Limb (tissue), 2 donors: ENCODE data around the gene CEMIP2.
"Not testable (repeated sequence)": the region's sequence is repeated elsewhere in the genome, so short reads cannot be mapped to it uniquely, and the experiment has no call there.

Source experiments
- DNase-seq, 2 donors: peaks; one replicate each; pipeline ENCODE4 v3.0.0-alpha.2; 2016; ENCODE audit errors: extremely low spot score in 2 of 2

Gene CEMIP2, protein sequence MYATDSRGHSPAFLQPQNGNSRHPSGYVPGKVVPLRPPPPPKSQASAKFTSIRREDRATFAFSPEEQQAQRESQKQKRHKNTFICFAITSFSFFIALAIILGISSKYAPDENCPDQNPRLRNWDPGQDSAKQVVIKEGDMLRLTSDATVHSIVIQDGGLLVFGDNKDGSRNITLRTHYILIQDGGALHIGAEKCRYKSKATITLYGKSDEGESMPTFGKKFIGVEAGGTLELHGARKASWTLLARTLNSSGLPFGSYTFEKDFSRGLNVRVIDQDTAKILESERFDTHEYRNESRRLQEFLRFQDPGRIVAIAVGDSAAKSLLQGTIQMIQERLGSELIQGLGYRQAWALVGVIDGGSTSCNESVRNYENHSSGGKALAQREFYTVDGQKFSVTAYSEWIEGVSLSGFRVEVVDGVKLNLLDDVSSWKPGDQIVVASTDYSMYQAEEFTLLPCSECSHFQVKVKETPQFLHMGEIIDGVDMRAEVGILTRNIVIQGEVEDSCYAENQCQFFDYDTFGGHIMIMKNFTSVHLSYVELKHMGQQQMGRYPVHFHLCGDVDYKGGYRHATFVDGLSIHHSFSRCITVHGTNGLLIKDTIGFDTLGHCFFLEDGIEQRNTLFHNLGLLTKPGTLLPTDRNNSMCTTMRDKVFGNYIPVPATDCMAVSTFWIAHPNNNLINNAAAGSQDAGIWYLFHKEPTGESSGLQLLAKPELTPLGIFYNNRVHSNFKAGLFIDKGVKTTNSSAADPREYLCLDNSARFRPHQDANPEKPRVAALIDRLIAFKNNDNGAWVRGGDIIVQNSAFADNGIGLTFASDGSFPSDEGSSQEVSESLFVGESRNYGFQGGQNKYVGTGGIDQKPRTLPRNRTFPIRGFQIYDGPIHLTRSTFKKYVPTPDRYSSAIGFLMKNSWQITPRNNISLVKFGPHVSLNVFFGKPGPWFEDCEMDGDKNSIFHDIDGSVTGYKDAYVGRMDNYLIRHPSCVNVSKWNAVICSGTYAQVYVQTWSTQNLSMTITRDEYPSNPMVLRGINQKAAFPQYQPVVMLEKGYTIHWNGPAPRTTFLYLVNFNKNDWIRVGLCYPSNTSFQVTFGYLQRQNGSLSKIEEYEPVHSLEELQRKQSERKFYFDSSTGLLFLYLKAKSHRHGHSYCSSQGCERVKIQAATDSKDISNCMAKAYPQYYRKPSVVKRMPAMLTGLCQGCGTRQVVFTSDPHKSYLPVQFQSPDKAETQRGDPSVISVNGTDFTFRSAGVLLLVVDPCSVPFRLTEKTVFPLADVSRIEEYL (N-terminal part only)

DNA sequence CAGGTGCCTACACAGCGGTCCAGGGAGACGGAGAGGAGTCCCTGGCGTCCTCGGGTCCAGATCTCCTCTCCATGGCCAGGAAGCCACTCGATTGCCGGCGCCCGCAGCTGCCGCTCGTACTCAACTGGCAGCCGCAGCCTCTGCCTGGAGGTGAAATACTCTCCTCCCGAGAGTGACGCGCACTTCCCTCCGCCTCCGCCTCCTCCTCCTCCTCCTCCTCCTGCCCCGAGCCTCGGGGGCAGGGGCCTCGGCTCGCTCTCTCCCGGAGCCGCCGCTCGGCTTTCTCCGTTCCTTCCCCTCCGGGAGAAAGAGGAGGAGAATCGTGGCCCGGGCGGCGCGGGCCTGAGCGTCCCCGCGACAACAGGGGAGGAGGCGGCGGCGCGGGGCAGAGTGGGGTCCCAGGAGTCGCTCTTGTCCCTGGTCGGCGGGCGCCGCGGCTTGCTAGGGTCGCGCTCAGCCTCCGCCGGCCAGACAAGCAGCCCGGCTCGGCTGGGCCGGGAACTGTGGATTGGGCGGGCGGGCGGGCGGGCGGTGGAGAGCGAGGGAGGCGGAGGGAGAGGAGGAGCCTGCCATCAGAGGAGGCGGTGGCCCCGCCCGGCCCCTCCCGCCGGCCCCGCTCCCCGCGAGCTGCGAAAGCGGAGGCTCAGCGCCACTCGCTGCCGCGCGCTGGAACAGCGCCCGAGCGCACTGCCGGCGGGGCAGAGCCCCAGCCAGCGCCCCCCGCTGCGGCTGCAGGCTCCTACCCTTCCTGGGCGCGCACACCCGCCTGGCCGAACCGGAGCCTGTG lies at the start of gene CEMIP2:
CEMIP2 (minus strand) TSS at position 126 of the 787 bp plus-strand sequence. CDS start 18,140 bp downstream, outside the sequence.
- peak; percentile 88 to 95 for DNase-seq

DNA sequence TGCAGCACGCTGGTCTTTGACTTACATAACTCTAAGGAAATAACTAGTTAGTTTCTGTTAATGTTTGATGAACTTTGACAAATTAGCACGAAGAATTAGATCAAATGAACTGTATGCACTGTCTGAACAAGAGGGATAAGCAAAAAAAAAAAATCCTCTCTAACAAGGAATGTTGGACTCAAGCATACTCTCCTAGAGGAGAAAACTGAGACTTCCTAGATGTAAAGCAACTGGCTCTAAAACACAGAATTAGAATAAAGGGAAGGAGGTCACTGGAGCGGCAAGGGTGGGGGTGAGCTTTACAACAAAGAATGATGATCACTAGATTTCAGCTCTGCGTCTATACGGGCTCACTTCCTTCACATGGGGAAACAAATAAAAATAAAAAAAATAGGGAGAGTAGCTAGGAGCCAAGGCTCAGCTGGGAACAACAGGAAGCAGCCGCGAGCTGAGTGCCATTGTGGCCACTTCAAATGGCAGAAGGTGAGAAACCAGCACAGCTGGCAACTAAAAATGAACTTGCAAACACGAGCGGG lies 48.7 kb upstream of the CEMIP2 start:
- DNase-seq = no peak

DNA sequence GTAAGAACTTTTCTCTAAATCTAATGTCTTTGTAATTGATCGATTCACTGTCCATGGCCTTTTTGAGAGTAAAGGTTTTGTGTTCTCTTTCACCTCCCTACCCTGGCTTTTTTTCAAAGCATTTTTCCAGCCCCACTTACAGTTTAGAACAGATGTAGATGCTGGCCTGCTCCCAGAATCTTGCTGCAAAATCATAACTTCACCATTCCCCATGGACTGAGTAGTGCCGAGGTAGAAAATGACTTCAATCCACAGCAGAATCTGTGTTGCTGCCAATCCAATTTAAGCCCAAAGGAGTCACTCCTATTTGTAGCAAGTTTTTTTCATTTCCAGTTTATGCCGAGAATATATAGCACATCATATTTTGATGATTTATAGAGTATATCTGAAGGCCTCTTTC lies 46.5 kb upstream of the CEMIP2 start:
- DNase-seq = peak; percentile 59 to 85

DNA sequence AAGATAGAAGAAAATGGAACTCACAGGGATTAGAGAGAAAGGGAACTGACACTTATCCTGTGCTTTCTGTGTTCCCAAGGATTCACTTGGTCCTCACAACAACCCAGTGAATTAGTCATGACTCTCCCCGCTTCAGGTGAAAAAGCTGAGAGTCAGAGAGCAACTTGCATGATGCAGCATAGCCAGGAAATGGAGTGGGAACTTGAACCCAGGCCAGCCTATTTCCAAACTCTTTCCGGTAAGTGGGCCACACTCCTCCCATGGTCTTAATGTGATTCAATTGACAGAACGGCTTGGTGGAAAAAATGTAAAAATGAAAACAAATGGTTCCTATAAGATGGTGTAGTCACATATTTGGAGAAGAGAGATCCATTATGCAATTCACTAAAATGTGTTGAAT lies 45.9 kb upstream of the CEMIP2 start:
- peak; percentile 59 to 67 for DNase-seq

DNA sequence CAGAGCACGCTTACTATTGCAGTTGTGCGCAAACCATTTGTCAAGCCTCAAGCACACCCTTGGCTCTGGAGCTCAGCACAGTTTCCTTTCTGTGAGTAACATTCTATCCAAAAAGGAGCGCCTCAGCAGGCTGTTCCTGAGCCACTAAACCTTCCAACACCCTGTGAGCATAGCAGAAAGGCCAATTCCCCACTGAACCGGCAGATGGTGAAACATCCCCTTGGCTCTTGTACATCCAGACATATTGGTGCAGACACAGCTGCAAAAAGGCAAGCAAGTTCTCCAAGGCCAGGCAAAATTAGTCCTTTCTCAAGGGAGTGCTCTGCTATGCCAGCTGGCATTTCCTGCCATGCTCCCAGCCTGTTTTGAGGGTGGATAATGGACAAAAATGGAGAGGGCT lies 44.1 kb upstream of the CEMIP2 start:
- DNase-seq = peak; percentile 43 to 61

DNA sequence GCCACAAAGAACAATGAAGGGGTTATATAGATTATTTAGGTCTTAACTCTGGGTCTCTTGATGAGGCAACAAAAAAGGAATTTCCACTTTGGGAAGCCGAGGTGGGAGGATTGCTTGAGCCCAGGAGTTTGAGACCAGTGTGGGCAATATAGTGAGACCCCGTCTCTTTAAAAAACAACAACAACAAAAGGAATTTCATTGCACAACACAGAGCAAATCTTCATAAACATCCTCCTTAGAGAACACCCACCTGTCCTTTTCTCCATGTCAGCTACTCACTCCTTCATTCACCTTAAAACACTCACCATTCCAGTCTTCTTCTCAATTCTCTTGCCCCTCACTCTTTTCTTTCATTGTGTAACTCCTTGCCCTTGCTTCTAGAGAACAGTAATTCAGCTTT lies 39.8 kb upstream of the CEMIP2 start:
- DNase-seq = no peak

DNA sequence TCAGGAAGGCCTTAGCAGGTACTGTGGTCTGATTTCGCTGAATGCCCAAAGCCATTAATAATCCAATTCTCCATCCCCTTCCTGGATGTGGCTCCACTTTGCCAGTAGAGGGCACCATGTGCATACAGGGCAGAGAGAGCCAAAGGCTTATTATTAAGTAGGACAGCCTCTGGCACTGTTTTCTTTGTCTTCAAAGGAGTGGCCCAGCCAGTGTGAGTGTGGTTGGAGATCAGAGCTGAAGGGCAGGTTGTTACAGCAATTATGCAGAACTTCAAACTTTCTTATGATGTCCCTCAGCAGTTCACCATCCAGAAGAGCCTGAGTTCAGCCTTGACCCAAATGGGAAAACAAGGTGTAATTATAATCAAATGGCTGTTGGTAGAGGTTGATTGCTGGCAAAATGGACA lies 38.6 kb upstream of the CEMIP2 start:
- DNase-seq = peak; percentile 36 to 54

DNA sequence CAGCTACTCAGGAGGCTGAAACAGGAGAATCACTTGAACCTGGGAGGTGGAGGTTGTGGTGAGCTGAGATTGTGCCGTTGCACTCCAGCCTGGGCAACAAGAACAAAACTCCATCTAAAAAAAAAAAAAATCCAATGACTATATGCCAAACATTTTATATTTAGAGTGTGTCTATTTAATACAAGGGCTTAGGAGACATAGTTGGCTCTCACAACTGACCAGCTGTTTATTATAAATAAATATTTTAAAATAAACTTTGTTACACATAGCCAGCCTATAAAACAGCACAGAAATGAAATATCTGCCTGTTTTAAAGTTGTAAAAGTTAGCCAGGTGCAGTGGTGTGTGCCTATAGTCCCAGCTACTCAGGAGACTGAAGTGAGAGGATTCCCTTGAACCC lies 36.8 kb upstream of the CEMIP2 start:
- not testable (repeated sequence) for DNase-seq

DNA sequence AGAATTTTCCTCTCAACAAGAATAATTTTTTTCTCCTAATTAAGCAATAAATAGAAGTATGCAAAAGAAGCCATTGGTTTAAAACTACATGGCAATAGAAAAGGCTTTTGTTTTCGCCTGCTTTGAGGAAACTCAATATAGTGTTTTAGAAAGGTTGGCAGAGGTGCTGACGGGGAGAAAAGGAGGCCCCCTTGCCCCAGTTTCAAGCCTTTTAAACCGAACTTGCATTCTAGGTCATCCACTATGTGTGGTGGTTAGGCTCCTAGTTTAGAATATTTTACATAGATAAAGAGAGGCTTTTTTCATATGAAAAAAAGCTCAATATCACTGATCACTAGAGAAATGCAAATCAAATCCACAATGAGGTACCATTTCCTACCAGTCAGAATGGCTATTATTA lies 33.5 kb upstream of the CEMIP2 start:
- DNase-seq = no peak

DNA sequence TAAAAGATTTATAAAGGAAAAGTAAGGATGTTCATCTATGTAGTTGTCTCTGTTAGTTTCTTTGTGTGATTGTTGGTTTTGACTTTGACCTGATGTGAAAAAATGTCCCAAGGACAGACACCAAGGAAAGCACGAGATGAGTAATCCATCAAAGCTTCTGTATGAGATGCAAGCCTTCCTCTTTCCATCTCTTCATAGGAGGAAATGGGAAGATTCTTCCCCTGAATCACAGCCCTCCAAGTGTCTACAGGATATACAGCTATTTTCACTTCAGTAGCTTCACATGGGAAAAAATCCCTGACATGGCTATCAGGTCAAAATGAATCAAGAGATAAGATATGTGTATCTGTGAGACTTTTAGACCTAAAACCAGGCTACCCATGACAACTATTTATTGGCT lies 29.0 kb upstream of the CEMIP2 start:
- DNase-seq = no peak

DNA sequence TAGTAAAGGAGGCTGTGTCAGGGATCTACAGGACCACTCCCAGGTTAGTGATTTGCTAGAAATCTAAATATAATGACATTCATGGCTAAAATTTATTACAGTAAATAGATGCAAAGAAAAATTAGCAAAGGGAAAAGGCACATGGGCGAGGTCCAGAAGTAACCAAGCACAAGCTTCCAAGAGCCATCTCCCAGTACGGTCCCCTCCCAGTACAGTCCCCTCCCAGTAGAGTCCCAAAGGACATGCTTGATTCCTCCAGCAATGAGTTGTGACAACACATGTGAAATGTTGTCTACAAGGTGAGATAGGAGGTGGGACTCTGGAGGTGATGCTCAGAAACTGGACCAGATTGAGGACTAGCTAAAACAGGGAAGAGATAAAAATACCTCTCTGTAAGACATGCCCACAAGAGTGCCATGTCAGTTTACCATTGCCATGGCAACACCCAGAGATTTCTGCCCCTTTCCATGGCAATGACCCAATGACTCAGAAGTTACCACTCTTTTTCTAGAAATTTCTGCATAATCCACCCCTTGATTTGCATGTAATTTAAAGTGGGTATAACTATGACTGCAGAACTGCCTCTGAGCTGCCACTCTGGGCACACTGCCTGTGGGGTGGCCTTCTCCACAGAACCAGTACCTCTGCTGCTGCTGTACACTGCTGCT lies 27.9 kb upstream of the CEMIP2 start:
- no peak for DNase-seq

DNA sequence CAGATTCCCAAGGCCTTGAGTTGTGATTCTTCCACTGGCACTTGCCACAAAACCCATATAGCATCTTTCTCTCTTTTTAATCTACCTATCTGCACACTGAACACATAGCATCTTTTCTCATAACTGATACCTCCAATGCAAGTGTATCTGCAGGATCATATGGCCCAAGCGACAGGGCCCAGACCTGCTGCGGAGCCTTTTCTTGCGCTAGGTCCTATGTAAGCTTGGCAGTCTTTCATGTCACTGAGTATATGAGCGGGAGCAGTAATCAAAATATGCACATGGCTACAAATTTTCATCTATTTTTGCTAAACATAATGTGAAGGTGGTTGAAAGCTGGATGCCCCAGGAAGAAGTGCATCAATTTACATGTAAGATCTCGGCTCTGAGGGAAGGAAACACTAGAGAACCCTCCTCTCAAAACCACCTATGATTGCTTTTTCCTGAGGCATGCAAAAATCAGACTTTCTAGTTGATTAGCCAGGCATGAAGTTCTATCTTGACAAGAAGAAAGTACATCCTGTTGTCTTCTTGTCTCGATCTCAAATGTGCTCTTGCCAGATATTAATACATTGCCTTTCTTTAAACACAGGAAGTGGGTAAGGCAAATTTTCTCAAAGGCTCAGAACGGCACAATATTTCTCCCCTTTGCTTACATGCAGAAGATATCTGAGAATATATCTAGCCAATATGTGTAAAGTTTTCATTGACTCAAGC lies 26.9 kb upstream of the CEMIP2 start:
- no peak for DNase-seq

DNA sequence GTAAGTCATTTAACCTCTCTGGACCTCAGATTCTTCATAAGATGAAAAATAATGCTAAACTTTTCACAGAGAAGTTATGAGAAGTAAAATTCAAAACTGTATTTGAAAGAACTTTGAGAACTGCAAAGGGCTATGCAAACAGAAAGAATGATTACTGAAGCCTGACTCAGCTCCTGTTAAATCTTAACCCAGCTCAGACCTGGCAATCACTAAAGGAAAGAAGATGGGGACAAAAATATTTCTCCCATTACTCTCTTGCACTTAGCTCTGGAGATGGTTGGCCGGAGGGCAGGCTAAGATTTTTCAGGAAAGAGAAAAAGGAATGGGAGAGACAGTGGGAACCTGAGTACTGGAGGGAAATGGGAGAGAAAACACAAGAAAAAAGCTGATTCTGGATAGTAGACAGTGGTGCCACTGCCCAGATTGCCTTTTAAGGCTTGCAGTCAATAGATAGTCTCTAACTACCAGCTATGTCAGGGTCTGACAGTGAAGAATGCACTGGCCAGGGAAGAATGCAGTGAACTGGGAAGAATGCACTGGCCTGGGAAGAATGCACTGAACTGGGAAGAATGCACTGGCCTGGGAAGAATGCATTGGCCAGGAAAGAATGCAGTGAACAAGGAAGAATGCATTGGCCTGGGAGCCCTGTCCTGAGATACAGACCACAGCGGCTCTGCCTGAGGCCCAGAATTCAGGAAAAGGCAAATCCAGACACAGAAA lies 25.2 kb upstream of the CEMIP2 start:
- no peak for DNase-seq

DNA sequence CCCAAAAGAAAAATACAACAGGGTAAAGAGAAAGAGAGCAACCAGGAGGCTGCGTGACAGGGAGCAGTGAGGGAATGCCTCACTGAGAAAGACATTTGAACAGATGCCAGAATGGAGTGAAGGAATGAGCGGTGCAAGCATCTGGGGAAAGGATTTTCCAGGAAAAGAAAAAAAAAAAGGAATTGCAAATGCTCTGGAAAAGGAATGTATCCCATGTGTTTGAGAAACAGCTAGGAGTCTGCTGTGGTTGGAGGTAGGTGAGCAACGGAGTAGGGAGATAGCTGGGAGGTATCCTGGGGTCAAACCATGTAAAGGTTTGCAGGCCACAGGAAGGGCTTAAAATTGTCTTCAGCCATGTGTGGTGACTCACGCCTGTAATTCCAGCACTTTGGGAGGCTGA lies 23.6 kb upstream of the CEMIP2 start:
- DNase-seq = no peak

DNA sequence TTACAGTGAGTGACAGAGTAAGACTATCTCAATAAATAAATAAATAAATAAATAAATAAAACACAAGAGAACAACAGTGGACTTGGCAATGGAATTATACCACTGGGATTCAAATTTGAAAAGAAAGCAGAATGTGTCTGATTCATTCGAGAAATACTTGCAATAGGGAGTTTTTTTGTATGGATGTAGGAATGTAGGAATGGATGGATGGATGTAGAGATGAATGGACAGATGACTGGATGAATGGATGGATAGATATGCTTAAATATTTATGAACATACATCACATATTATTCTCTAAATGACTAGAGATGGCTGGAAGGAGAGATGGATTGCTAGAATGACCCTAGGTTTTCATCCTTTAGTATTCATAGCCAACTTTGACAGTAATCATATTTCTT lies 22.0 kb upstream of the CEMIP2 start:
- DNase-seq = no peak

DNA sequence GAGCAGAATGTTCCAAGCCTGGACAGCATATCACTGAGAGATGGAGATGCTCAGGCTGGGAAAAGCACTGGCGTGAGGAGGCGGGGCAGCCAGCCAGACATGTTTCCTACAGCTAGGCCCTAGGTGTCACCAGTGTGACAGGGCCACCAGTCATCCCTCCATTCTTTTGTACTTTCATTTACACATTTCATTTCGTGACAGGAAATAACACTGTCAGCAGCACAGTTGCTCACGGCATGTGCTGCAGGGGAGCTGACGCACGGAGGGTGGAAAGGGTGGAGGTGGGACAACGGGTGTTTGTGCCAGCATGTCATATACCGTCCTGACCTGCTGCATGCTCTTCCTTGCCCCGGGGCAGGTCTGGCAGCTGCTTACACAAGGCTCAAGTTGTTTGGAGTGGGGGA lies 14.8 kb upstream of the CEMIP2 start:
- no peak for DNase-seq

DNA sequence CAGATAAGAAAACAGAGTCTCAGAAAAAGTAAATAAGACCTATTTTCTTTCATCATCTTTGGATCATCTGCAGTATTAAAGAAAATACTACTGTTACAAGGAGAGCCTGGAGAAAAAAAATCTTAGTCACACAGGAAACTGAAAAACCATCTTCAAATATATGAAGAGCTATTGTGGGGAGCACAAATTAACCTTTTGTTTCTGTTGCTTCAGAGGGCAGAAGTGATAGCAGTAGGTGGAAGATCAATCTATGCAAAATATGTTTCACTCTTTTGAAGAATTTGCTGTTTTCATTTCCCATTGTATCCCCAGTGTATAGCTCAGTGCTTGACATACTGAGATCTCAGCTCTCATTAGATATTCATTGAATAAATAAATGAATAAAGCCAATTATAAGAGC lies 13.1 kb upstream of the CEMIP2 start:
- DNase-seq = no peak

DNA sequence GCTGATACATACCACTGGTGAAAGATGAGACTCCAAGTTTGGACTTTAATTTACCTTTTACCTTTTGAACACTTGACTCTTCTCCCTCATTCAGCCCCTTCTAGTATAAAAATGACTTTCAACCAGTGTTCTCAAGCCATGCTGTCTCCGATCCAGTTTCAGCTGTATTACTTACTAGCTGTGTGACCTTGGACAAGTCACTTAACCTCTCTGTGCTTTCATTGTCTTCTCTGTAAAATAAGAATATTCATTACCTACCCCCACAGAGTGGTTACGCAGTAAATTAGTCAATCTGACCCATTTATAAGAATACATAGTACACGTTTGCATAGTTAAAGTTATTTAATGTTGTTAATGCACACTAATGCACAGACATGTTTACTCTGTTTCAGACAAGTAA lies 12.6 kb upstream of the CEMIP2 start:
- no peak for DNase-seq

DNA sequence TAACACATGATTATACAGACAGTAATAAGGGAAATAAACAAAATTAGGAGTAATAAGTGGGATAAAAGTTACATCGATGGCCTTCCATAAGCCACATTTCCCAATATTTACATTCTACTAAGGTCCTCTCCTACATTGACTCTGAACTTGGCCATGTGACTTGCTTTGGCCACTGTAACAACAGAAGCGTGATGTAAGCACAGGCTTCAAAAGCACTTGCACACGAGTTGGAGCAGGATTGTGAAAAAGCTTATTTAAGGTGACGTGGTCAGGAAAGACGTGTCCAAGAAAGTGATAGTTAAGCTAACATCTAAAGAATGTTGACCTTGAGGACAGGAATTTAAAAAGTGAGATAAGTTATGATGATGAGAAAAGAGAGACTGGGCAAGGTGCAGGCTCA lies 9.8 kb upstream of the CEMIP2 start:
- no peak for DNase-seq
